HepG2 (cell line): Measurements from ENCODE around the gene CSMD2.

ENCODE experiments used
- CHD2 ChIP-seq: IDR thresholded peaks from 2 replicates; pipeline ENCODE4 v1.6.1; 2011; ENCODE audit warnings: low read depth, low read length, improper control_type of control experiment
- FOSL1 ChIP-seq: sonication (generic); formaldehyde crosslinking; IDR thresholded peaks from 2 replicates; pipeline ENCODE4 v1.9.0; 2021; ENCODE audit warnings: missing genetic modification reagents, borderline replicate concordance
- JUN ChIP-seq: sonication (generic); formaldehyde crosslinking; IDR thresholded peaks from 2 replicates; pipeline ENCODE4 v1.4.0; 2020; ENCODE audit warnings: mild to moderate bottlenecking, missing genetic modification reagents
- KLF6 ChIP-seq: IDR thresholded peaks from 2 replicates; pipeline ENCODE4 v1.8.0; 2016; ENCODE audit warnings: missing biosample characterization, missing genetic modification reagents
- MNT ChIP-seq: fragments of 450-650 bp; IDR thresholded peaks from 2 replicates; pipeline ENCODE4 v1.6.1; 2016
- NFYB ChIP-seq: sonication (generic); formaldehyde crosslinking; IDR thresholded peaks from 2 replicates; pipeline ENCODE4 v1.4.0; 2020; ENCODE audit warnings: missing genetic modification reagents
- POLR2AphosphoS5 ChIP-seq: IDR thresholded peaks from 2 replicates; pipeline ENCODE4 v1.6.1; 2012; ENCODE audit warnings: low read depth, low read length
- ZNF687 ChIP-seq: sonication (generic); formaldehyde crosslinking; IDR thresholded peaks from 2 replicates; pipeline ENCODE4 v1.5.1; 2020; ENCODE audit warnings: mild to moderate bottlenecking, missing genetic modification reagents, moderate library complexity
- TF ChIP-seq, protein P1 (sequence below): sonication (generic); formaldehyde crosslinking; conservative IDR thresholded peaks from 2 replicates; pipeline ENCODE4 v1.4.0; 2020; ENCODE audit warnings: missing genetic modification reagents
- TF ChIP-seq, protein P2 (sequence below): sonication (generic); formaldehyde crosslinking; IDR thresholded peaks from 2 replicates; pipeline ENCODE4 v1.5.0; 2020; ENCODE audit warnings: mild to moderate bottlenecking, missing genetic modification reagents, moderate library complexity

DNA sequence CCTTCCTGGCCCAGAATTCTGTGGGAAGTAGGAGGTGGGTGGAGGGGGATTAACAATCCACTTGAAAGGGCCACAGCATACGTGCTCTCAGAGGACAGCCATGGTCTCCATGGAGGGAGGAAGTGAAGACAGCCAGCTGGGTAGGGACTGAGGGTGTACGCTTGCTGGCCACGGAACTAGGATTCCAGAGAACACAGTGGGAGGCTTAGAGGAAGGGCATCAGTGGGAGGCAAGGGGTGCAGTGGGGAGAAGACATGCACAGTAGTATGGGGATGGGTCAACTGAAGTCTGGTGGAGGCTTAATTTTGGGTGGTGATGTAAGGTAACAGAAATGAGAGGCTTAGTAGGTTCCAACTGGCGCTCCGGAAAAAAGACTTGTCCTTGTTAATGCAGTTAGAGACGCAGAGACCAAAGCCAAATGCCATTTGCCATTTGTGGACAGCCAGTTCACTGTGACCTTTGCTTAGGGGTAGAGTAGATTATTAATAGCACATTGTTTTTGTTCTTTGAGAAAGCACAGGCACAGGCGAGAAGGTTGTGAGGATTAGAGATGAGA lies 589.6 kb downstream of the CSMD2 start:
- no peak for TF ChIP-seq POLR2AphosphoS5
- no peak for TF ChIP-seq MNT
- no peak for TF ChIP-seq FOSL1 (CRISPR knock-in tag)
- TF ChIP-seq CHD2, result no peak
- no peak for TF ChIP-seq ZNF687 (CRISPR knock-in tag)
- no peak for TF ChIP-seq NFYB (CRISPR knock-in tag)
- TF ChIP-seq, protein P1, sequence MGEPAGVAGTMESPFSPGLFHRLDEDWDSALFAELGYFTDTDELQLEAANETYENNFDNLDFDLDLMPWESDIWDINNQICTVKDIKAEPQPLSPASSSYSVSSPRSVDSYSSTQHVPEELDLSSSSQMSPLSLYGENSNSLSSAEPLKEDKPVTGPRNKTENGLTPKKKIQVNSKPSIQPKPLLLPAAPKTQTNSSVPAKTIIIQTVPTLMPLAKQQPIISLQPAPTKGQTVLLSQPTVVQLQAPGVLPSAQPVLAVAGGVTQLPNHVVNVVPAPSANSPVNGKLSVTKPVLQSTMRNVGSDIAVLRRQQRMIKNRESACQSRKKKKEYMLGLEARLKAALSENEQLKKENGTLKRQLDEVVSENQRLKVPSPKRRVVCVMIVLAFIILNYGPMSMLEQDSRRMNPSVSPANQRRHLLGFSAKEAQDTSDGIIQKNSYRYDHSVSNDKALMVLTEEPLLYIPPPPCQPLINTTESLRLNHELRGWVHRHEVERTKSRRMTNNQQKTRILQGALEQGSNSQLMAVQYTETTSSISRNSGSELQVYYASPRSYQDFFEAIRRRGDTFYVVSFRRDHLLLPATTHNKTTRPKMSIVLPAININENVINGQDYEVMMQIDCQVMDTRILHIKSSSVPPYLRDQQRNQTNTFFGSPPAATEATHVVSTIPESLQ (CRISPR knock-in tag), result no peak
- TF ChIP-seq JUN, result no peak
- TF ChIP-seq KLF6 (CRISPR knock-in tag), result no peak
- TF ChIP-seq, protein P2, sequence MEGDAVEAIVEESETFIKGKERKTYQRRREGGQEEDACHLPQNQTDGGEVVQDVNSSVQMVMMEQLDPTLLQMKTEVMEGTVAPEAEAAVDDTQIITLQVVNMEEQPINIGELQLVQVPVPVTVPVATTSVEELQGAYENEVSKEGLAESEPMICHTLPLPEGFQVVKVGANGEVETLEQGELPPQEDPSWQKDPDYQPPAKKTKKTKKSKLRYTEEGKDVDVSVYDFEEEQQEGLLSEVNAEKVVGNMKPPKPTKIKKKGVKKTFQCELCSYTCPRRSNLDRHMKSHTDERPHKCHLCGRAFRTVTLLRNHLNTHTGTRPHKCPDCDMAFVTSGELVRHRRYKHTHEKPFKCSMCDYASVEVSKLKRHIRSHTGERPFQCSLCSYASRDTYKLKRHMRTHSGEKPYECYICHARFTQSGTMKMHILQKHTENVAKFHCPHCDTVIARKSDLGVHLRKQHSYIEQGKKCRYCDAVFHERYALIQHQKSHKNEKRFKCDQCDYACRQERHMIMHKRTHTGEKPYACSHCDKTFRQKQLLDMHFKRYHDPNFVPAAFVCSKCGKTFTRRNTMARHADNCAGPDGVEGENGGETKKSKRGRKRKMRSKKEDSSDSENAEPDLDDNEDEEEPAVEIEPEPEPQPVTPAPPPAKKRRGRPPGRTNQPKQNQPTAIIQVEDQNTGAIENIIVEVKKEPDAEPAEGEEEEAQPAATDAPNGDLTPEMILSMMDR (CRISPR knock-in tag), result no peak
